ENCODE results near the gene TMED6. TPM values are rescaled to one million over a fixed set of nuclear protein-coding genes. Genes with fewer than 3 reads are reported as not detected.
A peak's percentile ranks its signal among the peaks of the same experiment; 100 is the strongest.

Gene TMED6
- total RNA-seq: under 1 TPM; 0.51 to 0.57 TPM
- long read RNA-seq, donor 1: 0 reads
- long read RNA-seq, donor 2: 0 reads

- peak; percentile 13 for DNase-seq (ENCODE audit: low spot score)
- intact Hi-C loops (cut with DNase I): no loop called here
Observed at GRCh38 chr16:69351309-69352027, at the start of gene TMED6. Gene TMED6 (minus strand): TSS chr16:69351786. CDS start chr16:69351753, 33 bp downstream.

GRCh38 chr16:69399361-69399760, 47.8 kb upstream of the TMED6 start:
- intact Hi-C loops (cut with DNase I): loop anchor here (10.0 kb wide), 2 partner anchors 165 to 245 kb away; partner anchors contain the start of gene NFAT5 (in 1 of the 2)
- DNase-seq (ENCODE audit: low spot score): no peak

GRCh38 chr16:69397821-69398521, 46.4 kb upstream of the TMED6 start:
- intact Hi-C loops (cut with DNase I): loop anchor here (10.0 kb wide), 2 partner anchors 167 to 247 kb away; partner anchors contain the start of gene NFAT5 (in 1 of the 2)
- no peak for DNase-seq (ENCODE audit: low spot score)

- intact Hi-C loops (cut with DNase I): loop anchor here (10.0 kb wide), 2 partner anchors 168 to 248 kb away; partner anchors contain the start of gene NFAT5 (in 1 of the 2)
- DNase-seq (ENCODE audit: low spot score): peak; percentile 78
Observed at GRCh38 chr16:69396187-69397061, 44.8 kb upstream of the TMED6 start.

GRCh38 chr16:69395859-69396186, 44.2 kb upstream of the TMED6 start:
- intact Hi-C loops (cut with DNase I): loop anchor here (10.0 kb wide), 2 partner anchors 169 to 249 kb away; partner anchors contain the start of gene NFAT5 (in 1 of the 2)

GRCh38 chr16:69393898-69394849, 42.6 kb upstream of the TMED6 start:
- DNase-seq (ENCODE audit: low spot score): no peak
- intact Hi-C loops (cut with DNase I): loop anchor here (5.0 to 10.0 kb wide), 3 partner anchors 171 to 358 kb away; partner anchors contain the start of genes NFAT5 (in 1 of the 2) and NOB1 (in 1 of the 2)

More at GRCh38 chr16:69395859-69396186, 44.2 kb upstream of the TMED6 start:
- no peak for DNase-seq (ENCODE audit: low spot score)

GRCh38 chr16:69386596-69386995, 35.0 kb upstream of the TMED6 start:
- intact Hi-C loops (cut with DNase I): no loop called here
- DNase-seq (ENCODE audit: low spot score): no peak

GRCh38 chr16:69384974-69385373, 33.4 kb upstream of the TMED6 start:
- intact Hi-C loops (cut with DNase I): loop anchor here in 1 of 2 donors (1.0 kb wide), 1 partner anchor 35 kb away; no protein-coding TSS in a partner anchor
- DNase-seq (ENCODE audit: low spot score): no peak

GRCh38 chr16:69382421-69382820, 30.8 kb upstream of the TMED6 start:
- intact Hi-C loops (cut with DNase I): no loop called here
- DNase-seq (ENCODE audit: low spot score): no peak

GRCh38 chr16:69381231-69381630, 29.6 kb upstream of the TMED6 start:
- intact Hi-C loops (cut with DNase I): no loop called here
- DNase-seq (ENCODE audit: low spot score): no peak

- no peak for DNase-seq (ENCODE audit: low spot score)
- intact Hi-C loops (cut with DNase I): no loop called here
Observed at GRCh38 chr16:69378760-69379159, 27.2 kb upstream of the TMED6 start.

- no peak for DNase-seq (ENCODE audit: low spot score)
- intact Hi-C loops (cut with DNase I): no loop called here
Observed at GRCh38 chr16:69378036-69378435, 26.4 kb upstream of the TMED6 start.

GRCh38 chr16:69376393-69377059, 24.9 kb upstream of the TMED6 start:
- intact Hi-C loops (cut with DNase I): no loop called here

GRCh38 chr16:69373019-69373418, 21.4 kb upstream of the TMED6 start:
- intact Hi-C loops (cut with DNase I): no loop called here
- DNase-seq (ENCODE audit: low spot score): no peak

More at GRCh38 chr16:69376393-69377059, 24.9 kb upstream of the TMED6 start:
- DNase-seq (ENCODE audit: low spot score): no peak

- no peak for DNase-seq (ENCODE audit: low spot score)
- intact Hi-C loops (cut with DNase I): no loop called here
Observed at GRCh38 chr16:69371564-69371963, 20.0 kb upstream of the TMED6 start.

- intact Hi-C loops (cut with DNase I): no loop called here
- no peak for DNase-seq (ENCODE audit: low spot score)
Observed at GRCh38 chr16:69368866-69369265, 17.3 kb upstream of the TMED6 start.

GRCh38 chr16:69367980-69368379, 16.4 kb upstream of the TMED6 start:
- no peak for DNase-seq (ENCODE audit: low spot score)
- intact Hi-C loops (cut with DNase I): no loop called here

- intact Hi-C loops (cut with DNase I): no loop called here
- DNase-seq (ENCODE audit: low spot score): no peak
Observed at GRCh38 chr16:69366431-69366830, 14.8 kb upstream of the TMED6 start.
